ENCODE measurements around the gene GTF2B. TPM values are rescaled to one million over a fixed set of nuclear protein-coding genes. Genes with fewer than 3 reads are reported as not detected.
"Not testable (repeated sequence)": the region's sequence is repeated elsewhere in the genome, so short reads cannot be mapped to it uniquely, and the experiment has no call there.

GTF2B gene
- total RNA-seq, 6 experiments from 2014 or later, result 8.8 to 21.6 (median 15.9) TPM

- intact Hi-C loops (cut with DNase I), result no loop called here
- no peak for ATAC-seq
- Histone ChIP-seq H3K4me3 (no peak overlapping the region), H3K4me1 (no peaks in the 10 kb centered on the region), H3K9me3 (peaks cover 0 to 5% (median 2%) of the 10 kb centered on the region in 4 donors), H3K36me3 (peaks cover 0 to 8% (median 0%) of the 10 kb centered on the region in 4 donors), H3K27ac (no peak overlapping the region), H3K27me3 (no peaks in the 10 kb centered on the region)
- TF ChIP-seq CTCF (IDR thresholded peaks at IDR 0.05), result no peak
- TF ChIP-seq POLR2A (IDR thresholded peaks at IDR 0.05), result no peak
- 97% methylated on average over 3 of the region's 3 CpGs for WGBS (ENCODE audit: insufficient coverage, low coverage, low lambda C conversion rate, missing lambda C conversion rate)
- DNase-seq, result no peak
Measured at GRCh38 chr1:88917321-88918025, 26.1 kb upstream of the GTF2B start.

- no peaks in the 10 kb centered on the region for H3K4me1 ChIP-seq
- H3K36me3 ChIP-seq, result peaks cover 0 to 8% (median 0%) of the 10 kb centered on the region in 4 donors
- H3K4me3 ChIP-seq, result no peak overlapping the region
- no peak for ATAC-seq
- no peaks in the 10 kb centered on the region for H3K27me3 ChIP-seq
- 0% methylated on average over 1 of the region's 1 CpG for WGBS (ENCODE audit: insufficient coverage, low coverage, low lambda C conversion rate, missing lambda C conversion rate)
- H3K9me3 ChIP-seq, result peaks cover 0 to 5% (median 2%) of the 10 kb centered on the region in 4 donors
- intact Hi-C loops (cut with DNase I), result no loop called here
- no peak for DNase-seq
- TF ChIP-seq POLR2A (IDR thresholded peaks at IDR 0.05) (no peak), CTCF (IDR thresholded peaks at IDR 0.05) (no peak)
- no peak overlapping the region for H3K27ac ChIP-seq
Measured at GRCh38 chr1:88916883-88917282, 25.5 kb upstream of the GTF2B start.

GRCh38 chr1:88911800-88912199 is 20.4 kb upstream of the GTF2B start:
- H3K27me3 ChIP-seq; intact Hi-C loops (cut with DNase I); H3K27ac ChIP-seq; DNase-seq; ATAC-seq; H3K4me1 ChIP-seq; H3K4me3 ChIP-seq; H3K36me3 ChIP-seq; H3K9me3 ChIP-seq: not testable (repeated sequence)
- 71% methylated on average over 6 of the region's 9 CpGs for WGBS (ENCODE audit: insufficient coverage, low coverage, low lambda C conversion rate, missing lambda C conversion rate)

GRCh38 chr1:88911161-88911560 is 19.8 kb upstream of the GTF2B start:
- H3K27me3 ChIP-seq, result no peaks in the 10 kb centered on the region
- H3K36me3 ChIP-seq, result no peaks in the 10 kb centered on the region
- TF ChIP-seq CTCF (IDR thresholded peaks at IDR 0.05), result no peak
- TF ChIP-seq POLR2A (IDR thresholded peaks at IDR 0.05), result no peak
- DNase-seq (no peak), ATAC-seq (no peak)
- intact Hi-C loops (cut with DNase I), result no loop called here
- no peak overlapping the region for H3K27ac ChIP-seq
- no peak overlapping the region for H3K4me3 ChIP-seq
- H3K4me1 ChIP-seq, result no peaks in the 10 kb centered on the region
- no peaks in the 10 kb centered on the region for H3K9me3 ChIP-seq
- WGBS (ENCODE audit: insufficient coverage, low coverage, low lambda C conversion rate, missing lambda C conversion rate), result 61% methylated on average over 7 of the region's 9 CpGs

- no peak for ATAC-seq
- intact Hi-C loops (cut with DNase I), result no loop called here
- Histone ChIP-seq H3K4me1 (no peaks in the 10 kb centered on the region), H3K4me3 (no peak overlapping the region), H3K36me3 (no peaks in the 10 kb centered on the region), H3K9me3 (no peaks in the 10 kb centered on the region), H3K27me3 (no peaks in the 10 kb centered on the region), H3K27ac (no peak overlapping the region)
- no peak for TF ChIP-seq POLR2A (IDR thresholded peaks at IDR 0.05)
- TF ChIP-seq CTCF (IDR thresholded peaks at IDR 0.05), result no peak
- DNase-seq, result no peak
- WGBS (ENCODE audit: insufficient coverage, low coverage, low lambda C conversion rate, missing lambda C conversion rate), result 100% methylated on average over 1 of the region's 1 CpG
Measured at GRCh38 chr1:88910401-88910800, 19.0 kb upstream of the GTF2B start.

Data from right lobe of liver (tissue), 6 donors.